Measurements from ENCODE around the gene NCK2. TPM values are rescaled to one million over a fixed set of nuclear protein-coding genes. Genes with fewer than 3 reads are reported as not detected.
A peak's percentile ranks its signal among the peaks of the same experiment; 100 is the strongest.

The NCK2 gene
- total and polyA plus RNA-seq, 2 of the 13 experiments (the other 11 are each of a cell fraction or from before 2014, with no cell fraction given) = 14.8 to 23.5 TPM

- TF ChIP-seq CEBPZ (IDR thresholded peaks at IDR 0.05; ENCODE audit: low read length) (no peak), HNRNPK (IDR thresholded peaks at IDR 0.05; ENCODE audit: low read depth, low read length, poor library complexity, severe bottlenecking) (no peak), CBFB (CRISPR knock-in tag; IDR thresholded peaks at IDR 0.05) (0 out of 2 replicates have a peak, but pooled peaks have one; percentile 32), ZNF20 (CRISPR knock-in tag; IDR thresholded peaks at IDR 0.05) (no peak), SOX13 (IDR thresholded peaks at IDR 0.05) (no peak), SOX13 (CRISPR knock-in tag; conservative IDR thresholded peaks at IDR 0.05 in 1 of 2, IDR thresholded peaks at IDR 0.05 in 1 of 2) (peak in 1 of 2 experiments; percentile 84; a peak in 2 of 4 replicates), KAT8 (CRISPR knock-in tag; IDR thresholded peaks at IDR 0.05) (peak; percentile 70; the same call in 1 of the 2 replicates), SALL2 (CRISPR knock-in tag; IDR thresholded peaks at IDR 0.05) (no peak), ETS1 (CRISPR knock-in tag; IDR thresholded peaks at IDR 0.05) (no peak), YEATS2 (CRISPR knock-in tag; IDR thresholded peaks at IDR 0.05; ENCODE audit: borderline replicate concordance) (no peak), ELF3 (CRISPR knock-in tag; IDR thresholded peaks at IDR 0.05) (no peak), ZNF337 (CRISPR knock-in tag; IDR thresholded peaks at IDR 0.05; ENCODE audit: borderline replicate concordance, low read depth) (no peak), SSRP1 (CRISPR knock-in tag; IDR thresholded peaks at IDR 0.05) (no peak), TOPORS (CRISPR knock-in tag; IDR thresholded peaks at IDR 0.05) (no peak), SNRNP70 (IDR thresholded peaks at IDR 0.05; ENCODE audit: low read depth, low read length) (no peak), MAZ (IDR thresholded peaks at IDR 0.05; ENCODE audit: borderline replicate concordance, low read depth, low read length) (no peak), MAZ (CRISPR knock-in tag; IDR thresholded peaks at IDR 0.05; ENCODE audit: low read depth) (0 out of 2 replicates have a peak, but pooled peaks have one; percentile 22), ZNF713 (CRISPR knock-in tag; IDR thresholded peaks at IDR 0.05) (no peak), SAP130 (CRISPR knock-in tag; IDR thresholded peaks at IDR 0.05; ENCODE audit: low read depth) (peak; percentile 74), XBP1 (CRISPR knock-in tag; IDR thresholded peaks at IDR 0.05) (no peak), NAIF1 (CRISPR knock-in tag; IDR thresholded peaks at IDR 0.05; ENCODE audit: borderline replicate concordance) (no peak), PITX1 (CRISPR knock-in tag; IDR thresholded peaks at IDR 0.05) (peak; percentile 99), ELF1 (CRISPR knock-in tag; IDR thresholded peaks at IDR 0.05) (no peak)
- TF ChIP-seq, protein P1, sequence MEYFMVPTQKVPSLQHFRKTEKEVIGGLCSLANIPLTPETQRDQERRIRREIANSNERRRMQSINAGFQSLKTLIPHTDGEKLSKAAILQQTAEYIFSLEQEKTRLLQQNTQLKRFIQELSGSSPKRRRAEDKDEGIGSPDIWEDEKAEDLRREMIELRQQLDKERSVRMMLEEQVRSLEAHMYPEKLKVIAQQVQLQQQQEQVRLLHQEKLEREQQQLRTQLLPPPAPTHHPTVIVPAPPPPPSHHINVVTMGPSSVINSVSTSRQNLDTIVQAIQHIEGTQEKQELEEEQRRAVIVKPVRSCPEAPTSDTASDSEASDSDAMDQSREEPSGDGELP (IDR thresholded peaks at IDR 0.05; ENCODE audit: borderline replicate concordance, low read depth) = peak; percentile 48; the same call in 1 of the 2 replicates
- TF ChIP-seq, protein P2, sequence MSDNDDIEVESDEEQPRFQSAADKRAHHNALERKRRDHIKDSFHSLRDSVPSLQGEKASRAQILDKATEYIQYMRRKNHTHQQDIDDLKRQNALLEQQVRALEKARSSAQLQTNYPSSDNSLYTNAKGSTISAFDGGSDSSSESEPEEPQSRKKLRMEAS (IDR thresholded peaks at IDR 0.05) = peak; percentile 79
- TF ChIP-seq, protein P3, sequence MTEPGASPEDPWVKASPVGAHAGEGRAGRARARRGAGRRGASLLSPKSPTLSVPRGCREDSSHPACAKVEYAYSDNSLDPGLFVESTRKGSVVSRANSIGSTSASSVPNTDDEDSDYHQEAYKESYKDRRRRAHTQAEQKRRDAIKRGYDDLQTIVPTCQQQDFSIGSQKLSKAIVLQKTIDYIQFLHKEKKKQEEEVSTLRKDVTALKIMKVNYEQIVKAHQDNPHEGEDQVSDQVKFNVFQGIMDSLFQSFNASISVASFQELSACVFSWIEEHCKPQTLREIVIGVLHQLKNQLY (CRISPR knock-in tag; IDR thresholded peaks at IDR 0.05) = 0 out of 2 replicates have a peak, but pooled peaks have one; percentile 35
These were observed 166.0 kb downstream of the NCK2 start (continued) for GRCh38 chr2:105910497-105911238.

All from HepG2 (cell line).